Vagina (tissue), 2 donors: ENCODE results near the gene GOLGA6L9.
"Not testable (repeated sequence)": the region's sequence is repeated elsewhere in the genome, so short reads cannot be mapped to it uniquely, and the experiment has no call there.

ENCODE experiments used
- POLR2A ChIP-seq, 2 donors: fragments of 450-650 bp; IDR thresholded peaks; one replicate each; pipeline ENCODE4 v1.6.1; 2017; ENCODE audit warnings: antibody characterized with exemption in 2 of 2, mild to moderate bottlenecking in 2 of 2, moderate library complexity in 2 of 2
- POLR2AphosphoS5 ChIP-seq, 2 donors: sonication (generic); formaldehyde crosslinking; IDR thresholded peaks; one replicate each; pipeline ENCODE4 v1.9.0; 2017; ENCODE audit warnings: antibody characterized with exemption in 2 of 2, mild to moderate bottlenecking in 2 of 2, low read depth in 1 of 2; ENCODE audit not compliant: insufficient read depth in 1 of 2
- TF ChIP-seq, protein P1 (sequence below), 3 experiments: fragments of 450-650 bp in 2 of 3; fragments of 200-600 bp in 1 of 3; sonication (generic) in 1 of 3; IDR thresholded peaks; one replicate each; pipeline ENCODE4 v1.5.1; 2017 to 2019; ENCODE audit warnings: antibody characterized with exemption in 3 of 3, mild to moderate bottlenecking in 2 of 3, moderate library complexity in 2 of 3

- TF ChIP-seq, protein P1, sequence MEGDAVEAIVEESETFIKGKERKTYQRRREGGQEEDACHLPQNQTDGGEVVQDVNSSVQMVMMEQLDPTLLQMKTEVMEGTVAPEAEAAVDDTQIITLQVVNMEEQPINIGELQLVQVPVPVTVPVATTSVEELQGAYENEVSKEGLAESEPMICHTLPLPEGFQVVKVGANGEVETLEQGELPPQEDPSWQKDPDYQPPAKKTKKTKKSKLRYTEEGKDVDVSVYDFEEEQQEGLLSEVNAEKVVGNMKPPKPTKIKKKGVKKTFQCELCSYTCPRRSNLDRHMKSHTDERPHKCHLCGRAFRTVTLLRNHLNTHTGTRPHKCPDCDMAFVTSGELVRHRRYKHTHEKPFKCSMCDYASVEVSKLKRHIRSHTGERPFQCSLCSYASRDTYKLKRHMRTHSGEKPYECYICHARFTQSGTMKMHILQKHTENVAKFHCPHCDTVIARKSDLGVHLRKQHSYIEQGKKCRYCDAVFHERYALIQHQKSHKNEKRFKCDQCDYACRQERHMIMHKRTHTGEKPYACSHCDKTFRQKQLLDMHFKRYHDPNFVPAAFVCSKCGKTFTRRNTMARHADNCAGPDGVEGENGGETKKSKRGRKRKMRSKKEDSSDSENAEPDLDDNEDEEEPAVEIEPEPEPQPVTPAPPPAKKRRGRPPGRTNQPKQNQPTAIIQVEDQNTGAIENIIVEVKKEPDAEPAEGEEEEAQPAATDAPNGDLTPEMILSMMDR (IDR thresholded peaks at IDR 0.05) = not testable (repeated sequence)
- not testable (repeated sequence) for TF ChIP-seq POLR2AphosphoS5 (IDR thresholded peaks at IDR 0.05; ENCODE audit: insufficient read depth in 1 of 2, low read depth in 1 of 2); POLR2A (IDR thresholded peaks at IDR 0.05)
Measured at GRCh38 chr15:82414525-82415191, 15.0 kb upstream of the GOLGA6L9 start.
